Adrenal gland (tissue), 5 donors: ENCODE data around the gene TRIO.

Experiments used
- CTCF ChIP-seq, 6 experiments: fragments of 450-650 bp in 4 of 6; fragments of 200-600 bp in 2 of 6; sonication (generic) in 1 of 6; IDR thresholded peaks; 1 replicate in 5 of 6; 2 replicates in 1 of 6; pipeline versions ENCODE4 v1.5.1 to v1.8.0; 2016 to 2021; ENCODE audit warnings: antibody characterized with exemption in 6 of 6, mild to moderate bottlenecking in 2 of 6, moderate library complexity in 1 of 6
- POLR2A ChIP-seq, 2 donors: fragments of 450-650 bp; IDR thresholded peaks; one replicate each; pipeline ENCODE4 v1.6.1; 2017; ENCODE audit warnings: antibody characterized with exemption in 2 of 2, mild to moderate bottlenecking in 2 of 2, moderate library complexity in 1 of 2
- donor health status: DM: no; HTN: no; CAD: no.

- TF ChIP-seq CTCF (IDR thresholded peaks at IDR 0.05): no peak
- no peak for TF ChIP-seq POLR2A (IDR thresholded peaks at IDR 0.05)
Measured at GRCh38 chr5:14242447-14242846, 99.3 kb downstream of the TRIO start.
